ENCODE measurements around the gene CALHM2. TPM values are rescaled to one million over a fixed set of nuclear protein-coding genes. Genes with fewer than 3 reads are reported as not detected.

The CALHM2 gene
- total RNA-seq, 1 experiment from 2014 or later = not detected

DNA sequence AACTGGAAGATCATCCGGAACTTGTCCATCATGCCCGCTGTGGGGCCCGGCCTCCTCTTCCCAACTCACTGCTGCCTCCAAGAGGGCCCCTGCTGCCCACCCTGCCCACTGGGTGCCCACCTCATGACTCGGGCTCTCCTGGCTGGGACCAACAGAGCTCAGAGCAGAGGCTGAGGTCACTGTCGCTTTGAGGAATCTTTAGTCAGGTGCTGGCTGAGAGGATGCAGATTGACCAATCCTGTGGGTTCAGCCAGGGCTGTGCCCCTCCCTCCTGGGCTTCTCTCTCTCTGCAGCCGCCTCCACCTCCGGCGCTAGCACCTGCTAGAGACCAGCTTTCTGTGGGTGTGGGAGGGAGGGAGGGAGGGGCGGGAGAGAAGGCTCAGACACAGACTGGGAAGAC, 6.5 kb upstream of the CALHM2 start, which contains the start of gene CALHM1:
CALHM1 (minus strand) TSS at position 181 of the 400 bp plus-strand sequence; CDS start at position 32, 149 bp downstream.
- no peaks in the 10 kb centered on the region for H3K36me3 ChIP-seq (ENCODE audit: insufficient read depth, low read length)
- peak within 1 kb of the TSS; percentile 73 for H3K27ac ChIP-seq (ENCODE audit: low read length)
- H3K4me2 ChIP-seq (ENCODE audit: low read depth, low read length, poor library complexity, severe bottlenecking) = peak within 1 kb of the TSS; percentile 27
- H3K9me2 ChIP-seq (replicated peaks; ENCODE audit: insufficient read depth, low read length) = no peaks in the 10 kb centered on the region
- H3K27me3 ChIP-seq (ENCODE audit: low read length) = no peaks in the 10 kb centered on the region
- H4K20me1 ChIP-seq (ENCODE audit: insufficient read depth, low read depth, low read length) = no peaks in the 10 kb centered on the region
- peak within 1 kb of the TSS; percentile 56 for H3K9ac ChIP-seq (ENCODE audit: low read length)
- H3K79me2 ChIP-seq (ENCODE audit: low read length) = no peaks in the 10 kb centered on the region
- H3K4me3 ChIP-seq (ENCODE audit: low read length) = peak within 1 kb of the TSS; percentile 30; the same call in 1 of the 2 replicates
- DNase-seq = peak; percentile 74
- no peaks in the 10 kb centered on the region for H3K9me3 ChIP-seq (ENCODE audit: low read length)
- peaks cover 38% of the 10 kb centered on the region for H3K4me1 ChIP-seq (ENCODE audit: low read length)
- no peak within 1 kb of the TSS for H2AFZ ChIP-seq (ENCODE audit: low read length)

DNA sequence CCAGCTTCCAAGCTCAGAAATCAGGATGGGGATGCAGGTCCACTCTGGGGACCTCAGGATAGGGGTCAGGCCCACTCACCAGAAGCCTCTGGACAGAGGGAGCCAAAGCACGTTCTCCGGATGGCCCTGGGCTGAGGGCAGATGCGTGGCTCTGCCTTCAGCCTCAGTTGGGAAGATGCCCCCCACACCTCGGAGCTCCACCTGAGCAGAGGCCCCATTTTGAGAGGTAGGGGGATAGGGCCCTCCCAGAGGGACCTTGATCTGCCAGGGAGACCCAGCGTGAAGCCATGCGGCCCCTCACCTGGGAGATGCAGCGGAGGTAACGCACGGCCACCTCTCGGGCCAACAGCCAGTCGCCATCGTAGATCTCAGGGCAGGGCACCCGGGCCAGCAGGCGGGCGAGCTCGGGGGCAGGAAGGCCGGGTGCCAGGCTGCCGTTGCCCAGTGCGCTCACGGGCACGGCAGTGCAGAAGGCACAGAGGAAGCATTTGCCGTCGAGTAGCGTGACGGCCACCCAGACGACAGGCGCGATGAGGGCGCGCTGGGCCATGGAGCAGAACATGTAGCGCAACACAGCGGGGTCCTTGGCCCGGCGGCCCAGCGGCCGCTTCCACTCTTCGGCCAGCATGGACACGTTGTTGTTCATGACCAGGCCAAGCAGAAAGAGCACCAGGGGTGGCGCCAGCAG, 5.9 kb upstream of the CALHM2 start:
- no peaks in the 10 kb centered on the region for H4K20me1 ChIP-seq (ENCODE audit: insufficient read depth, low read depth, low read length)
- H3K4me3 ChIP-seq (ENCODE audit: low read length) = no peak overlapping the region; the same call in 1 of the 2 replicates
- H3K36me3 ChIP-seq (ENCODE audit: insufficient read depth, low read length) = no peaks in the 10 kb centered on the region

DNA sequence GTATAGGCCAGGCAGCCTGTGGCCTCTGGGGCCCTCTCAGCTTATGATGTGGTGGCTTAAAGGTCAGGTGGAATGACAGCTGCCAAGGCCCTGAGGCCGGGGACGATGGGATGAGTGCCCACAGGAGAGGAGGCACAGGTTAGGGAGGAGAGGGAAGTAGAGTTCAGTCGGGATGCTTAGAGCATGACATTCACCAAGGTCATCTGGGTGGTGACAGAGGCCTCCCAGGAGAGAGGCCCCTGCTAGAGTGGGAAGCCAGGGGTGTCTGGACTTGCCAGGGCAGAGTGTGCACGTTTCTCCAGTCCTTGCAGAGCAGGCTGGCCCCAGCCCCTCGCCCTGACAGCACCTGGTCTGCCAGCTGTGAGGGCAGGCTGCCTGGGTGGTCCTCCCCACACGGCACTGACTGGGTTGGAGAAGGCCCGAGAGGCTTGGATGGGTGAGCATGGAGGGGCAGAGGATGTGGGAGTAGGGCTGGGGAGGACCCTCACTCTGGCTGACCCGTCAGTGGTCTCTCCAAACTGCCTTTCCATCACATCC, 5.1 kb upstream of the CALHM2 start:
- no peaks in the 10 kb centered on the region for H3K9me2 ChIP-seq (replicated peaks; ENCODE audit: insufficient read depth, low read length)
- peak overlapping the region; percentile 73 for H3K27ac ChIP-seq (ENCODE audit: low read length)
- no peak overlapping the region; the same call in 1 of the 2 replicates for H3K4me3 ChIP-seq (ENCODE audit: low read length)
- peak overlapping the region; percentile 26 for H3K4me2 ChIP-seq (ENCODE audit: low read depth, low read length, poor library complexity, severe bottlenecking)
- no peaks in the 10 kb centered on the region for H3K36me3 ChIP-seq (ENCODE audit: insufficient read depth, low read length)
- no peaks in the 10 kb centered on the region for H3K9me3 ChIP-seq (ENCODE audit: low read length)
- H3K27me3 ChIP-seq (ENCODE audit: low read length) = no peaks in the 10 kb centered on the region
- H4K20me1 ChIP-seq (ENCODE audit: insufficient read depth, low read depth, low read length) = no peaks in the 10 kb centered on the region
- no peak overlapping the region for H2AFZ ChIP-seq (ENCODE audit: low read length)
- H3K4me1 ChIP-seq (ENCODE audit: low read length) = peaks cover 38% of the 10 kb centered on the region
- peak overlapping the region; percentile 44 for H3K9ac ChIP-seq (ENCODE audit: low read length)
- no peak for DNase-seq
- no peaks in the 10 kb centered on the region for H3K79me2 ChIP-seq (ENCODE audit: low read length)

More for the DNA sequence above, 5.9 kb upstream of the CALHM2 start:
- Histone ChIP-seq H3K9ac (ENCODE audit: low read length) (peak overlapping the region; percentile 44), H3K4me1 (ENCODE audit: low read length) (peaks cover 38% of the 10 kb centered on the region), H3K79me2 (ENCODE audit: low read length) (no peaks in the 10 kb centered on the region), H3K27ac (ENCODE audit: low read length) (peak overlapping the region; percentile 73), H2AFZ (ENCODE audit: low read length) (no peak overlapping the region), H3K27me3 (ENCODE audit: low read length) (no peaks in the 10 kb centered on the region), H3K4me2 (ENCODE audit: low read depth, low read length, poor library complexity, severe bottlenecking) (peak overlapping the region; percentile 26), H3K9me3 (ENCODE audit: low read length) (no peaks in the 10 kb centered on the region), H3K9me2 (replicated peaks; ENCODE audit: insufficient read depth, low read length) (no peaks in the 10 kb centered on the region)
- no peak for DNase-seq

DNA sequence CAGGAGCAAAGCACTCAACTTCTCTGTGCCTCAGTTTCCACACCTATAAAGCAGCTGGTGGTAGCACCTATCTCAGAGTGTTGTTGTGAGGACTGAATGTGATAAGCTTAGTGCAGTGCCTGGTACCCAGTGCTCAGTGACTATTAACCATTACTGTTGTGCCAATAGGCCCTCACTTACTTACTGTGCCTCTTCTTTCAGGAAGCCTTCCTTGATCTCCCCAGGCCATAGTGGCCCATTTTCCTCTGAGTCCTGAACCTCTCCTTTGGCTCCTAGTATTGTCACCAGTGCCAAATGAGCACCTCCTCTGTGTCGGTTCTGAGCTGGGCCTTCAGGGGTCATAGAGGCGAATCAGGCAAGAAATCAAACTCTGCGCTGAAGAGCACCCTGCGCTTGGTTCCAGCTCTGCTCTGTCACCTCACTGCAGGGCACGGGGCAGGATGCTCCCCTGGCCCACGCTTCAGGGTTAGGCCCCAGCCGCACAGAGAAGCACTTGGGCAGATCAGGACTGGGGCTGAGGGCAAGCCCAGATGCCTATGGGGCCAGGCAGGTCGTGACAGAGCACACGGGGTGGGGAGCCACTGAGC, 4.0 kb upstream of the CALHM2 start:
- H3K36me3 ChIP-seq (ENCODE audit: insufficient read depth, low read length) = no peaks in the 10 kb centered on the region
- H3K4me2 ChIP-seq (ENCODE audit: low read depth, low read length, poor library complexity, severe bottlenecking) = no peak overlapping the region
- no peaks in the 10 kb centered on the region for H3K79me2 ChIP-seq (ENCODE audit: low read length)
- no peaks in the 10 kb centered on the region for H3K9me3 ChIP-seq (ENCODE audit: low read length)
- no peak overlapping the region for H3K27ac ChIP-seq (ENCODE audit: low read length)
- no peaks in the 10 kb centered on the region for H3K9me2 ChIP-seq (replicated peaks; ENCODE audit: insufficient read depth, low read length)
- H3K27me3 ChIP-seq (ENCODE audit: low read length) = no peaks in the 10 kb centered on the region
- peaks cover 38% of the 10 kb centered on the region for H3K4me1 ChIP-seq (ENCODE audit: low read length)
- no peak overlapping the region for H3K4me3 ChIP-seq (ENCODE audit: low read length)
- no peak for DNase-seq
- H4K20me1 ChIP-seq (ENCODE audit: insufficient read depth, low read depth, low read length) = no peaks in the 10 kb centered on the region
- no peak overlapping the region for H3K9ac ChIP-seq (ENCODE audit: low read length)
- no peak overlapping the region for H2AFZ ChIP-seq (ENCODE audit: low read length)

DNA sequence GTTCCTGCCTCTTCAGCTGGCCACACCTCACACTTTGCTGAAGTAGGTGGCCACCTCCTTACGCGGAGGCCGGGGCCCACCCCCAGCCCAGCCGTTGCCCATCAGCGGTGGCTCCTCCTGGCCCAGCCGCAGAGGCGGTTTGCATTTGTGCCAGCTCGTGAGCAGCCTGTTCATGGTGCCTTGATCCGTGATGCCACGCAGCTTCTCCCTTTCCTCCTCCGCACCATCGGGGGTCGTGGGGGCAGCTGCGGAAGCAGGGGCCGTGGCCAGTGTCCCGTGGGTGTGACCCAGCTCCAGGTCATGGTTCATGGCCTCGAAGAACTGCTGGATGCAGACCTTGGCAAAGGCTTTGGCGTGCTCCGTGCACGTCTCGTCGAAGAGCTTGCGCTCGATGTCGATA, 3.1 kb upstream of the CALHM2 start:
- no peaks in the 10 kb centered on the region for H3K9me2 ChIP-seq (replicated peaks; ENCODE audit: insufficient read depth, low read length)
- DNase-seq = no peak
- no peaks in the 10 kb centered on the region for H4K20me1 ChIP-seq (ENCODE audit: insufficient read depth, low read depth, low read length)
- no peak overlapping the region for H3K27ac ChIP-seq (ENCODE audit: low read length)
- H3K36me3 ChIP-seq (ENCODE audit: insufficient read depth, low read length) = no peaks in the 10 kb centered on the region
- peaks cover 36% of the 10 kb centered on the region for H3K4me1 ChIP-seq (ENCODE audit: low read length)
- no peak overlapping the region for H3K4me3 ChIP-seq (ENCODE audit: low read length)
- H3K79me2 ChIP-seq (ENCODE audit: low read length) = no peaks in the 10 kb centered on the region
- no peak overlapping the region for H2AFZ ChIP-seq (ENCODE audit: low read length)
- no peak overlapping the region for H3K4me2 ChIP-seq (ENCODE audit: low read depth, low read length, poor library complexity, severe bottlenecking)
- H3K9ac ChIP-seq (ENCODE audit: low read length) = no peak overlapping the region
- H3K27me3 ChIP-seq (ENCODE audit: low read length) = no peaks in the 10 kb centered on the region
- H3K9me3 ChIP-seq (ENCODE audit: low read length) = no peaks in the 10 kb centered on the region

DNA sequence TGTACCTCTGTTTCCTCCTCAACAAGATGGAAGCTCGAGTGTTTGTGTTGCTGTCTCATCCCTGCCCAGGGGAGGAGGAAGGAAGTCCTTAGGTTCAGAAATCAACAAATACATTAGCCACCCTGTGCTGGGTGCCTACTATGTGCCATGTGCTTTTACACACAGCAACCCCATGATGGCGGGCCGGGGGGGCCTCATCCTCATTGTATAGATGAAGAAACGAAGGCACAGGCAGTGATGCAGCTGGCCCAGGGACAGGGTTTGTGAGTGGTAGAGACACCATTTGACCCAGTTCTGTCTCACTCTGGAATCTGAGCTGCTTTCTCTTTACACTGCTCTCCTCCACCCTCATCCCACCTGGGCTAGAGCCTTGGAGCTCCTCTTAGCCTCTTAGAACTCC, 1.9 kb upstream of the CALHM2 start:
- no peak overlapping the region for H3K4me2 ChIP-seq (ENCODE audit: low read depth, low read length, poor library complexity, severe bottlenecking)
- DNase-seq = no peak
- H3K27me3 ChIP-seq (ENCODE audit: low read length) = no peaks in the 10 kb centered on the region
- H3K4me1 ChIP-seq (ENCODE audit: low read length) = peaks cover 24% of the 10 kb centered on the region
- H3K9me2 ChIP-seq (replicated peaks; ENCODE audit: insufficient read depth, low read length) = no peaks in the 10 kb centered on the region
- no peaks in the 10 kb centered on the region for H4K20me1 ChIP-seq (ENCODE audit: insufficient read depth, low read depth, low read length)
- H3K9ac ChIP-seq (ENCODE audit: low read length) = no peak overlapping the region
- H3K79me2 ChIP-seq (ENCODE audit: low read length) = no peaks in the 10 kb centered on the region
- no peak overlapping the region for H3K27ac ChIP-seq (ENCODE audit: low read length)
- no peak overlapping the region for H2AFZ ChIP-seq (ENCODE audit: low read length)
- H3K4me3 ChIP-seq (ENCODE audit: low read length) = no peak overlapping the region
- no peaks in the 10 kb centered on the region for H3K36me3 ChIP-seq (ENCODE audit: insufficient read depth, low read length)
- no peaks in the 10 kb centered on the region for H3K9me3 ChIP-seq (ENCODE audit: low read length)

DNA sequence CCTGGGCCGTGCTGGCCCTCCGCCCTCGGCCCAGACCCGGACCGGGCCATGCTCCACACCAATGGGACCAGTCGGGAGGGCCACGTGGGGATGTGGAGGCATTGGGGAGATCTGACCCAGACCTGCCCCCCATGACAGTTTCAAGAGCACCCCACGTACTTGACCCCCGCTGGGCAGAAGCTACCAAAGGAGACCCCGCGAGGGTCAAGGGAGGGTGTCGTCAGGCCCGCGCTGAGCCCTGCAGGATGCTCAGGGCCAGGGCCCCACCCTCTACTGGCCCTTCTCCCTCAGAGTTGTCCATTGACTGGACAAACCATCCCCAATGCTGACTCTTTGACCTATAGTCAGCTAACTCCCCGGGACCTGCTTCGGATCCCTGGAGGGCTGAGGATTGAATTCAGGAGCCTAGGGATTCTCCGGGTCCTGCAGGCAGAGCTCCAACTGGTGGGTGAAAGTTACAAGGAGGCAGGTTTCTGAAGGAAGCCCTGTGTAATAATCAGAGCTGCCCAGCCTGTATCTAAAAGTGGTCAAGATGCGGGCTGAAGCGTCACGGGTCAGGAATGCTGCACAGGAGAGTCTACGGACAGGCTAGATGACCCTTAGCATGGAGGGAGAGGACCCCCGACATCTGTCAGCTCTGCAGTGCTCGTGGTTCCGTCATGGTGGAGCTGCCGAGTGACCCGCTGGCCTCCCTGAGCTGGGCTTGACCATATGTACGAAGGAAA, 498 bp upstream of the CALHM2 start:
- Histone ChIP-seq H3K9ac (ENCODE audit: low read length) (no peak overlapping the region), H3K27me3 (ENCODE audit: low read length) (no peaks in the 10 kb centered on the region), H3K9me2 (replicated peaks; ENCODE audit: insufficient read depth, low read length) (no peaks in the 10 kb centered on the region), H3K9me3 (ENCODE audit: low read length) (no peaks in the 10 kb centered on the region), H3K36me3 (ENCODE audit: insufficient read depth, low read length) (no peaks in the 10 kb centered on the region), H3K4me2 (ENCODE audit: low read depth, low read length, poor library complexity, severe bottlenecking) (no peak overlapping the region), H3K27ac (ENCODE audit: low read length) (no peak overlapping the region), H2AFZ (ENCODE audit: low read length) (no peak overlapping the region), H3K4me1 (ENCODE audit: low read length) (peaks cover 11% of the 10 kb centered on the region), H3K79me2 (ENCODE audit: low read length) (no peaks in the 10 kb centered on the region), H4K20me1 (ENCODE audit: insufficient read depth, low read depth, low read length) (no peaks in the 10 kb centered on the region), H3K4me3 (ENCODE audit: low read length) (no peak overlapping the region)
- DNase-seq = no peak

Data from Karpas-422 (cell line).